Neural progenitor cell (in vitro differentiated cells): ENCODE results near the gene SIGLEC6.

ENCODE experiments used
- EZH2 ChIP-seq: fragments of 200-600 bp; sonication (generic); IDR thresholded peaks from 2 replicates; pipeline ENCODE4 v1.6.1; 2017; ENCODE audit warnings: antibody characterized with exemption, mild to moderate bottlenecking, moderate library complexity
- EZH2phosphoT487 ChIP-seq: fragments of 200-600 bp; sonication (generic); IDR thresholded peaks from 2 replicates; pipeline ENCODE4 v1.6.1; 2017; ENCODE audit warnings: antibody characterized with exemption
- TF ChIP-seq, protein P1 (sequence below): fragments of 200-600 bp; sonication (generic); IDR thresholded peaks from 2 replicates; pipeline ENCODE4 v1.5.1; 2017; ENCODE audit warnings: antibody characterized with exemption, mild to moderate bottlenecking

DNA sequence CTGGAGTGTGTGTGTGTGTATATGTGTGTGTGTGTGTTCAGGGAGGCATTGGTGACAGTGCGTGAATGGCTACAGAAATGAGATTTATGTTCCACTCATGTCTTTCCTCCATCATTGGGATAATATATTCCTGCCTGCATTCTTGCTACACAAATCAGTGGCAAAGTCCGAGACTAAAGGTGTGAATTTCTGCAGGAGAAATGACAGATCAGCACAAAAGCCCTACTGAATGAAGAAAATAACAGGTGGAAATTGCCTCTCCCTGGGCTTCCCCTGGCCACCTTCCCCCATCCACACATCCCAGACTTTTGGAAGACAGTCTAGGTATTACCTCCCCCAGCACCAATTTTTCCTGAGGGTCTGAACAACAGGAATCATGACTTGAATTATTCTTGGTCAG lies 10.1 kb downstream of the SIGLEC6 start:
- TF ChIP-seq, protein P1, sequence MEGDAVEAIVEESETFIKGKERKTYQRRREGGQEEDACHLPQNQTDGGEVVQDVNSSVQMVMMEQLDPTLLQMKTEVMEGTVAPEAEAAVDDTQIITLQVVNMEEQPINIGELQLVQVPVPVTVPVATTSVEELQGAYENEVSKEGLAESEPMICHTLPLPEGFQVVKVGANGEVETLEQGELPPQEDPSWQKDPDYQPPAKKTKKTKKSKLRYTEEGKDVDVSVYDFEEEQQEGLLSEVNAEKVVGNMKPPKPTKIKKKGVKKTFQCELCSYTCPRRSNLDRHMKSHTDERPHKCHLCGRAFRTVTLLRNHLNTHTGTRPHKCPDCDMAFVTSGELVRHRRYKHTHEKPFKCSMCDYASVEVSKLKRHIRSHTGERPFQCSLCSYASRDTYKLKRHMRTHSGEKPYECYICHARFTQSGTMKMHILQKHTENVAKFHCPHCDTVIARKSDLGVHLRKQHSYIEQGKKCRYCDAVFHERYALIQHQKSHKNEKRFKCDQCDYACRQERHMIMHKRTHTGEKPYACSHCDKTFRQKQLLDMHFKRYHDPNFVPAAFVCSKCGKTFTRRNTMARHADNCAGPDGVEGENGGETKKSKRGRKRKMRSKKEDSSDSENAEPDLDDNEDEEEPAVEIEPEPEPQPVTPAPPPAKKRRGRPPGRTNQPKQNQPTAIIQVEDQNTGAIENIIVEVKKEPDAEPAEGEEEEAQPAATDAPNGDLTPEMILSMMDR = no peak
- no peak for TF ChIP-seq EZH2phosphoT487
- no peak for TF ChIP-seq EZH2
